ENCODE data around the gene LAPTM5. TPM values are rescaled to one million over a fixed set of nuclear protein-coding genes. Genes with fewer than 3 reads are reported as not detected.
A peak's percentile ranks its signal among the peaks of the same experiment; 100 is the strongest.

LAPTM5 gene
- total RNA-seq, 4 donors from 2014 or later = 8.7 to 21.5 (median 15.6) TPM

- 78 to 79% methylated on average over 23 of the region's 23 CpGs for WGBS, 2 donors
Observed at GRCh38 chr1:30749691-30750583, 7.6 kb downstream of the LAPTM5 start.

DNA sequence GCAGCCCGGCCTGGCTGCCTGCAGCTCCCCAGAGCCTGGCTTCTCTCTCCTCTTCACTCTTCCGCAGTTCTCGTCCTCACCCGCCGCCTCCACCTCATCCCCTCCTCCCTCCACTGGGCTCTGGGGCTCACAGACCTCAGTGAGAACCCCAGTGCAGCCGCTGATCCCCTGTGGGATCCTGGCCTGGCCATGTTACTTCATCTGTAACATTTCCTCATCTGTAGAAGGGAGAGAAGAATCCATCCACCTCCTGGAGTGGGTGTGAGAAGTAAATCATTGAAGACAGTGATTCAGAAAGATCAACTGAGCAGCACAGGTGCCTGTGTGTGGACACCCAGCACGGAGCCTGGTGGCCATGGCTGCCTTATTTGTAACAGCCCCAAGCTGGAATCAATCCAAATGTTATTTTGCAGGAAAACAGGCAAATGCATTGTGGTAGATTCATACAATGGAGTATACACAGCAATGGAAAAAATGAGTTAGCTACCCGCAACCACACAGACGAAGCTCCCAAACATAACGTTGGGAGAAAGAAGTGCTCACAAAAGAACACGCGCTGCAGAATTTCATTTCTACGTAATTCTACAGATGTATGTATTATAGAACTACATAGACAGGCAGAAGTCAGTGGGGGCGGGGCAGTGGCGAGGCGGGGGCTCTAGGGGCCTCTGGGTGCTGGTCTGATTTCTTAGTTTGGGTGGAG lies 8.7 kb downstream of the LAPTM5 start:
- no peak for DNase-seq (ENCODE audit: low spot score in 2 of 2)
- 59 to 65% methylated on average over 16 of the region's 16 CpGs for WGBS, 2 donors
- TF ChIP-seq CTCF (IDR thresholded peaks at IDR 0.05) (no peak), POLR2A (IDR thresholded peaks at IDR 0.05) (no peak)
- no peak overlapping the region for H3K4me3 ChIP-seq (ENCODE audit: low read depth, poor library complexity, severe bottlenecking)
- intact Hi-C loops (cut with DNase I; ENCODE audit: low total_unique reads) = no loop called here

More at GRCh38 chr1:30749691-30750583, 7.6 kb downstream of the LAPTM5 start:
- TF ChIP-seq CTCF (IDR thresholded peaks at IDR 0.05) (no peak), POLR2A (IDR thresholded peaks at IDR 0.05) (no peak)
- intact Hi-C loops (cut with DNase I; ENCODE audit: low total_unique reads) = no loop called here
- H3K4me3 ChIP-seq (ENCODE audit: low read depth, poor library complexity, severe bottlenecking) = no peak overlapping the region
- no peak for DNase-seq (ENCODE audit: low spot score in 2 of 2)

DNA sequence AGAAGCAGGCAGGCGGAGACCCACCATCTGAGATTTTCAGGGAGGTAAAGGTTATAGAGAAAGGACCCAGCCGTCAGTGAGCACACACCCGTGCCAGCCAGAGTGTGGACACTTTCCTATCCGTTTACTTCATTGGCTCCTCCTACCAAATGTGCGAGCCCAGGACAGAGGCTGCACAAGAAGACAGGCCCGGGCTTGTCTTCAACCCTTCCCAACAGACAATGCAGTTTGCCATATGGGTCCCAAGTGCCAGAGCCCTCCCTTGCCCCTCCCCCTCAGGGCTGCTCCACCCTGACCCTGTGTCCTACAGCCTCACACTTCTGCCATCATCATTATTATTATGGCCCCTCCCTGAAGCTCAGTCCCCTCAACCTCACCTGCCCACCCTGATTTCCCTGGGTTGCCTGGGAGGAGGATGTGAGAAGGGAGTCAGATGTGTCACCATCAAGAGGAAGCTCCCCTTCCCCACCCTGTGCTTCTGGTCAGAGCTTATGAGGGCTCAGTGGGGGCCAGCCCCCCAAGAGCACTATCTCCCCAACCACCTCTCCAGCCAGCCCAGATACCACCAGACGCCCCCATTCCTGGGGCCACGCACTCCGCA lies 9.4 kb downstream of the LAPTM5 start:
- 40 to 45% methylated on average over 9 of the region's 9 CpGs for WGBS, 2 donors
- H3K4me3 ChIP-seq (ENCODE audit: low read depth, poor library complexity, severe bottlenecking) = no peak overlapping the region
- peak in 1 of 2 donors; percentile 26 for DNase-seq (ENCODE audit: low spot score in 2 of 2)
- TF ChIP-seq POLR2A (IDR thresholded peaks at IDR 0.05) (no peak), CTCF (IDR thresholded peaks at IDR 0.05) (no peak)
- intact Hi-C loops (cut with DNase I; ENCODE audit: low total_unique reads) = no loop called here

- WGBS, 2 donors = 86 to 88% methylated on average over 17 of the region's 17 CpGs
- intact Hi-C loops (cut with DNase I; ENCODE audit: low total_unique reads) = no loop called here
- H3K4me3 ChIP-seq (ENCODE audit: low read depth, poor library complexity, severe bottlenecking) = no peak overlapping the region
Observed at GRCh38 chr1:30747033-30748008, 10.3 kb downstream of the LAPTM5 start.

More at GRCh38 chr1:30747033-30748008, 10.3 kb downstream of the LAPTM5 start:
- TF ChIP-seq CTCF (IDR thresholded peaks at IDR 0.05) (no peak), POLR2A (IDR thresholded peaks at IDR 0.05) (no peak)
- no peak for DNase-seq (ENCODE audit: low spot score in 2 of 2)
